HL-60 (cell line): ENCODE results near the gene WWOX.

Experiments
- DNase-seq, 2 experiments: peaks; one replicate each; pipeline ENCODE4 v3.0.0-alpha.2; 2010 to 2020; ENCODE audit warnings: low read depth in 1 of 2, low spot score in 1 of 2
- H3K27ac ChIP-seq: fragments of 250-450 bp; sonication (Bioruptor Pico); replicated peaks from 2 replicates; pipeline ENCODE4 v1.5.1; 2020; ENCODE audit warnings: mild to moderate bottlenecking, moderate library complexity
- H3K27me3 ChIP-seq: fragments of 250-450 bp; sonication (Bioruptor Pico); 2 replicates; pipeline ENCODE4 v1.5.1; 2021; ENCODE audit warnings: mild to moderate bottlenecking, moderate library complexity; ENCODE audit not compliant: insufficient read depth, poor library complexity, severe bottlenecking
- H3K4me3 ChIP-seq: replicated peaks from 2 replicates; pipeline ENCODE4 v1.5.1; 2011; ENCODE audit warnings: mild to moderate bottlenecking, control low read depth, low read length; ENCODE audit not compliant: insufficient read depth
- GABPA ChIP-seq: IDR thresholded peaks from 2 replicates; pipeline ENCODE4 v1.6.1; 2012; ENCODE audit warnings: low read depth
- POLR2AphosphoS5 ChIP-seq: IDR thresholded peaks from 2 replicates; pipeline ENCODE4 v1.6.1; 2012; ENCODE audit warnings: low read depth
- REST ChIP-seq: IDR thresholded peaks from 2 replicates; pipeline ENCODE4 v1.6.1; 2012; ENCODE audit warnings: low read depth; ENCODE audit not compliant: insufficient replicate concordance
- SPI1 ChIP-seq: IDR thresholded peaks from 2 replicates; pipeline ENCODE4 v1.6.1; 2012; ENCODE audit warnings: low read depth, mild to moderate bottlenecking, borderline replicate concordance
- TF ChIP-seq, protein P1 (sequence below): IDR thresholded peaks from one replicate; pipeline ENCODE4 v1.5.1; 2011; ENCODE audit warnings: low read length, control low read depth, inconsistent platforms; ENCODE audit not compliant: insufficient read depth

Gene WWOX

DNA sequence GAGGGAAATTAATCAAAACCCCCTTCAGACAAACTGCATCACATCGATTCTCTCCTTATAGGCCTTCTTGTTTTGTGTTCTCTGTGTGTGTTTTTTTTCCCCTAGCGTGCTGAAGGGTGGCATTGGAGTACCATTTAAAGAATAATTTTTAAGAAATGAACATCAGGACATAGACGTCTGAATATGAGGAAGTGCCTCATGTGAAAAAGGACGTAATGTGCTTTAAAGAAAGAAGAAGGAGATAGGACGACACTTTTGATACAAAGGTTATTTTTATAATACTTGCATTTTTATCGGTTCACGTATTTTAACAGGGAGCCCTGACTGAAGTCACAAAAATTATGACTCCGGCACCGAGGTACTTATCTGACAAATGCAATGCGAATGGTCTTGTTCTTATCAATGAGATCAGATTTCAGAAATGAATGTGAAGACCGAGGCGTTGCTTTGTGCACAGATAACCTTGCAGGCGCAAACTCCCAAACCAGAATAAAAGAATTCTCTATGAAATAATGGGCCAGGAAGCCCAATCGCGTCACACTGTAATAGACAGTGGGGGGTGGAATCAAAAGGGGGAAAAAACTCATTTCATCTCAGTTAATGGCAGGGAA lies 894.8 kb downstream of the WWOX start:
- no peak for DNase-seq
- TF ChIP-seq SPI1 (peak; percentile 59; the same call in 1 of the 2 replicates), REST (no peak), GABPA (no peak), POLR2AphosphoS5 (no peak)
- TF ChIP-seq, protein P1, sequence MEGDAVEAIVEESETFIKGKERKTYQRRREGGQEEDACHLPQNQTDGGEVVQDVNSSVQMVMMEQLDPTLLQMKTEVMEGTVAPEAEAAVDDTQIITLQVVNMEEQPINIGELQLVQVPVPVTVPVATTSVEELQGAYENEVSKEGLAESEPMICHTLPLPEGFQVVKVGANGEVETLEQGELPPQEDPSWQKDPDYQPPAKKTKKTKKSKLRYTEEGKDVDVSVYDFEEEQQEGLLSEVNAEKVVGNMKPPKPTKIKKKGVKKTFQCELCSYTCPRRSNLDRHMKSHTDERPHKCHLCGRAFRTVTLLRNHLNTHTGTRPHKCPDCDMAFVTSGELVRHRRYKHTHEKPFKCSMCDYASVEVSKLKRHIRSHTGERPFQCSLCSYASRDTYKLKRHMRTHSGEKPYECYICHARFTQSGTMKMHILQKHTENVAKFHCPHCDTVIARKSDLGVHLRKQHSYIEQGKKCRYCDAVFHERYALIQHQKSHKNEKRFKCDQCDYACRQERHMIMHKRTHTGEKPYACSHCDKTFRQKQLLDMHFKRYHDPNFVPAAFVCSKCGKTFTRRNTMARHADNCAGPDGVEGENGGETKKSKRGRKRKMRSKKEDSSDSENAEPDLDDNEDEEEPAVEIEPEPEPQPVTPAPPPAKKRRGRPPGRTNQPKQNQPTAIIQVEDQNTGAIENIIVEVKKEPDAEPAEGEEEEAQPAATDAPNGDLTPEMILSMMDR = no peak
- no peaks in the 10 kb centered on the region for H3K27me3 ChIP-seq

DNA sequence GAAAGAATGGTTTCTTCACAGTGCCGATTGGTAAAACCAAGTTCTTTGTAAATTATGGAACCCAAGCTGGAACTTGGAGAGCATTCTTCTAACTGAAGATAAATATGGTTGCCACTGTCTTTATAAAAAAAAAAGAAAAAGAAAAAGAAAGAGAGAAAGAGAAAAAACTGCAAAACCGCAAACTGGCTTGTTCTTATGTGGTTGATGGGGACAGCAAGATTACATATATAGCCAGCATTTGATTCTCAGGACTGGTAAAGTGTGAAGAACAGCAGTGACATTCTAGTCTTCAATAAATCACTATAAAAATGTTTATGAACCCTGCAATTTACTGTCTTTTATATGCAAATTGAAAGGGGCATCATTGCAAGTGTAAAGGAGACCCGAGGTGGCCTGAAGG lies 896.0 kb downstream of the WWOX start:
- H3K4me3 ChIP-seq = no peak overlapping the region
- no peak overlapping the region for H3K27ac ChIP-seq
- H3K27me3 ChIP-seq = no peaks in the 10 kb centered on the region
- no peak for DNase-seq
- TF ChIP-seq GABPA (no peak), POLR2AphosphoS5 (no peak)

More for the DNA sequence above, 894.8 kb downstream of the WWOX start:
- H3K4me3 ChIP-seq = no peak overlapping the region
- no peak overlapping the region for H3K27ac ChIP-seq

- H3K27me3 ChIP-seq = no peaks in the 10 kb centered on the region
- DNase-seq = no peak
- TF ChIP-seq REST (no peak), SPI1 (no peak), POLR2AphosphoS5 (no peak), GABPA (no peak)
These were observed 897.3 kb downstream of the WWOX start for GRCh38 chr16:78996790-78997189.

GRCh38 chr16:78998879-78999278 lies 899.4 kb downstream of the WWOX start:
- Histone ChIP-seq H3K27ac (no peak overlapping the region), H3K4me3 (no peak overlapping the region), H3K27me3 (no peaks in the 10 kb centered on the region)
- peak in 1 of 2 experiments; percentile 14 for DNase-seq
- no peak for TF ChIP-seq REST
- TF ChIP-seq, protein P1 = no peak
- no peak for TF ChIP-seq POLR2AphosphoS5
- TF ChIP-seq SPI1 = no peak
- TF ChIP-seq GABPA = no peak

More at GRCh38 chr16:78996790-78997189, 897.3 kb downstream of the WWOX start:
- H3K27ac ChIP-seq = no peak overlapping the region
- no peak overlapping the region for H3K4me3 ChIP-seq
